Measurements from ENCODE around the gene DLK1. TPM values are rescaled to one million over a fixed set of nuclear protein-coding genes. Genes with fewer than 3 reads are reported as not detected.
A peak's percentile ranks its signal among the peaks of the same experiment; 100 is the strongest.

The DLK1 gene
- total and polyA plus RNA-seq, 8 donors: 0.25 to 1.7 (median 1.6) TPM; not detected in 1

- Histone ChIP-seq H3K9me3 (no peaks in the 10 kb centered on the region), H3K27me3 (peaks cover 0 to 44% of the 10 kb centered on the region in 2 donors), H3K27ac (no peak overlapping the region), H3K4me1 (peaks cover 0 to 48% of the 10 kb centered on the region in 2 donors), H3K36me3 (no peaks in the 10 kb centered on the region), H3K4me3 (no peak overlapping the region)
- ATAC-seq: peak; percentile 56
- TF ChIP-seq CTCF (IDR thresholded peaks at IDR 0.05): peak; percentile 50 to 61
- intact Hi-C loops (cut with DNase I): no loop called here
- DNase-seq: peak in 3 of 4 donors; percentile 30 to 86 (median 60)
Measured at GRCh38 chr14:100709289-100710284, 17.1 kb upstream of the DLK1 start.

GRCh38 chr14:100710391-100710790 lies 16.3 kb upstream of the DLK1 start:
- ATAC-seq (no peak), DNase-seq (peak in 1 of 4 donors; percentile 34)
- Histone ChIP-seq H3K9me3 (no peaks in the 10 kb centered on the region), H3K36me3 (no peaks in the 10 kb centered on the region), H3K27me3 (peaks cover 0 to 44% of the 10 kb centered on the region in 2 donors), H3K4me3 (no peak overlapping the region), H3K4me1 (peaks cover 0 to 48% of the 10 kb centered on the region in 2 donors), H3K27ac (no peak overlapping the region)
- intact Hi-C loops (cut with DNase I): no loop called here
- TF ChIP-seq CTCF (IDR thresholded peaks at IDR 0.05): no peak

GRCh38 chr14:100710826-100711462 lies 15.7 kb upstream of the DLK1 start:
- H3K27ac ChIP-seq: peak overlapping the region in 1 of 2 donors; percentile 65
- intact Hi-C loops (cut with DNase I): no loop called here

GRCh38 chr14:100711493-100711892 lies 15.2 kb upstream of the DLK1 start:
- DNase-seq: peak in 1 of 4 donors; percentile 85
- H3K27me3 ChIP-seq: peaks cover 0 to 36% of the 10 kb centered on the region in 2 donors
- H3K27ac ChIP-seq: peak overlapping the region in 1 of 2 donors; percentile 65
- no peak for TF ChIP-seq CTCF (IDR thresholded peaks at IDR 0.05)
- ATAC-seq: no peak
- peaks cover 0 to 48% of the 10 kb centered on the region in 2 donors for H3K4me1 ChIP-seq
- H3K9me3 ChIP-seq: no peaks in the 10 kb centered on the region
- H3K4me3 ChIP-seq: no peak overlapping the region
- H3K36me3 ChIP-seq: no peaks in the 10 kb centered on the region
- intact Hi-C loops (cut with DNase I): no loop called here

More at GRCh38 chr14:100710826-100711462, 15.7 kb upstream of the DLK1 start:
- Histone ChIP-seq H3K4me1 (peaks cover 0 to 48% of the 10 kb centered on the region in 2 donors), H3K36me3 (no peaks in the 10 kb centered on the region), H3K27me3 (peaks cover 0 to 41% of the 10 kb centered on the region in 2 donors), H3K4me3 (no peak overlapping the region), H3K9me3 (no peaks in the 10 kb centered on the region)
- no peak for TF ChIP-seq CTCF (IDR thresholded peaks at IDR 0.05)
- ATAC-seq (no peak), DNase-seq (peak in 1 of 4 donors; percentile 47)

GRCh38 chr14:100712490-100712889 lies 14.2 kb upstream of the DLK1 start:
- TF ChIP-seq CTCF (IDR thresholded peaks at IDR 0.05): no peak
- ATAC-seq (no peak), DNase-seq (no peak)
- Histone ChIP-seq H3K27ac (no peak overlapping the region), H3K27me3 (peaks cover 0 to 35% of the 10 kb centered on the region in 2 donors), H3K4me1 (peaks cover 0 to 48% of the 10 kb centered on the region in 2 donors), H3K4me3 (no peak overlapping the region), H3K36me3 (no peaks in the 10 kb centered on the region), H3K9me3 (no peaks in the 10 kb centered on the region)
- intact Hi-C loops (cut with DNase I): no loop called here
